SU-DHL-6 (cell line): Measurements from ENCODE around the gene BEX1.

Source experiments
- H2AFZ ChIP-seq: fragments of 200-600 bp; sonication (generic); 2 replicates; pipeline ENCODE4 v1.6.1; 2014; ENCODE audit warnings: low read depth, mild to moderate bottlenecking, moderate library complexity, mixed read lengths, antibody characterized with exemption, low read length; ENCODE audit not compliant: severe bottlenecking
- H3F3A ChIP-seq: fragments of 200-600 bp; shearing (Covaris generic); 2 replicates; pipeline ENCODE4 v1.6.0; 2016; ENCODE audit warnings: antibody characterized with exemption, mild to moderate bottlenecking; ENCODE audit not compliant: insufficient read depth
- H3K27ac ChIP-seq: fragments of 200-600 bp; sonication (generic); 2 replicates; pipeline ENCODE4 v1.5.1; 2016; ENCODE audit warnings: low read depth, mild to moderate bottlenecking, low read length, moderate library complexity, mixed read lengths
- H3K27me3 ChIP-seq: fragments of 200-600 bp; sonication (generic), shearing (Covaris generic); 2 replicates; pipeline ENCODE4 v1.6.0; 2014; ENCODE audit warnings: mild to moderate bottlenecking, low read length
- H3K36me3 ChIP-seq: fragments of 200-600 bp; sonication (generic); 2 replicates; pipeline ENCODE4 v1.6.1; 2014; ENCODE audit warnings: mild to moderate bottlenecking, low read length, mixed read lengths
- H3K4me2 ChIP-seq: fragments of 300-600, 200-600 bp; shearing (Covaris generic), sonication (generic); 2 replicates; pipeline ENCODE4 v1.6.0; 2014; ENCODE audit warnings: low read length, low read depth, mild to moderate bottlenecking; ENCODE audit not compliant: poor library complexity, severe bottlenecking
- H3K4me3 ChIP-seq: fragments of 200-600 bp; sonication (generic); 2 replicates; pipeline ENCODE4 v1.5.1; 2014; ENCODE audit warnings: antibody characterized with exemption, low read length, mild to moderate bottlenecking, mixed read lengths; ENCODE audit not compliant: insufficient read depth, poor library complexity, severe bottlenecking
- H3K79me2 ChIP-seq: fragments of 200-600 bp; sonication (generic); 2 replicates; pipeline ENCODE4 v1.6.1; 2014; ENCODE audit warnings: mild to moderate bottlenecking, low read length, moderate library complexity; ENCODE audit not compliant: insufficient read depth
- H3K9ac ChIP-seq: fragments of 200-600 bp; sonication (generic); 2 replicates; pipeline ENCODE4 v1.7.0; 2014; ENCODE audit warnings: mild to moderate bottlenecking, low read length
- H3K9me2 ChIP-seq: fragments of 200-600 bp; sonication (generic); replicated peaks from 2 replicates; pipeline ENCODE4 v1.6.1; 2014; ENCODE audit warnings: low read length; ENCODE audit not compliant: insufficient read depth
- H3K9me3 ChIP-seq: fragments of 200-600 bp; sonication (generic); 2 replicates; pipeline ENCODE4 v1.6.1; 2014; ENCODE audit warnings: low read length, mixed read lengths; ENCODE audit not compliant: insufficient read depth
- H4K20me1 ChIP-seq: fragments of 200-600 bp; sonication (generic); 2 replicates; pipeline ENCODE4 v1.6.1; 2014; ENCODE audit warnings: low read depth, mild to moderate bottlenecking, antibody characterized with exemption, low read length, moderate library complexity, mixed read lengths
- CTCF ChIP-seq: fragments of 200-600 bp; sonication (generic); IDR thresholded peaks from one replicate; pipeline ENCODE4 v1.5.1; 2017; ENCODE audit warnings: antibody characterized with exemption, mild to moderate bottlenecking, low read length, moderate library complexity; ENCODE audit not compliant: insufficient read depth, poor library complexity, severe bottlenecking
- EZH2phosphoT487 ChIP-seq: fragments of 200-600 bp; sonication (generic), shearing (Covaris generic); conservative IDR thresholded peaks from 2 replicates; pipeline ENCODE4 v1.6.1; 2018; ENCODE audit warnings: mild to moderate bottlenecking, antibody characterized with exemption, low read length, moderate library complexity, mixed read lengths

The BEX1 gene

DNA sequence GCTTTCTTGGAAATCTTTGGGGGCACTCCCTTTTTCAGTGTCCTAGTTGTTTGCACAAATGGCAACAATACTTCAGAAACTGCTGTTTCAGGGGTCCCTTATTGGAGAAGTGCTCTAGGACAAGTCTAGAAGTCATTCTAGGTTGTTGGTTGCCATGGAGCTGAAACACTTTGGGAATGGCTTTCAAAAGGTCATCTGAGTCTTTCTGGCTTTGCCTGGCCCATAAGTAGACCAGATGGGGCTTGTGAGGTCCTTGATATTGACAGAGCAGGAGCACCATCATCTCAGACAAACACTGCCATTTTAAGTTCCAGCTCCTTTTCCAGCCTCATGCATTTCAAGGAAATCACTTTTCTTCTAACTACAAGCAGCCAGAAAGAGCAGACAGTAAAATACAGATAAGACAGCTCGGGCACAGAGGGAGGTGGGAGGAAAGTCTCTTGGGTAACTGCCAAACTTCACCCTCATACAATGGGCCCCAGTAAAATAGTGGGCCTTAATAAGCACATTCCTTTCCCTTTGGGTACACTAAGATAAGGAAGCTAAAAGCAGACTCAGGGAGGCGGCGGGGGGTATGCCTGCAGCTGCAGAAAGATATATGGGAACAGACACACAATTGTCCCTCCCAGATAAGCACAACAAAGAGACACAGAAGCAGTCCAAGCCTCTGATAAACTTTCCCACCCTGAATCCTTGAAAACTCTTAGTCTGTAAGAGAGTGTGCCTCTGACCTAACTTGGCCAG is 37.5 kb upstream of the BEX1 start:
- no peak overlapping the region for H3K4me3 ChIP-seq
- H3K9ac ChIP-seq, result no peak overlapping the region
- H2AFZ ChIP-seq, result no peak overlapping the region
- H4K20me1 ChIP-seq, result no peaks in the 10 kb centered on the region
- no peak overlapping the region for H3K4me2 ChIP-seq
- no peaks in the 10 kb centered on the region for H3K36me3 ChIP-seq
- H3K27me3 ChIP-seq, result no peaks in the 10 kb centered on the region
- no peak for TF ChIP-seq EZH2phosphoT487
- no peak for TF ChIP-seq CTCF
- no peaks in the 10 kb centered on the region for H3K9me2 ChIP-seq
- H3K9me3 ChIP-seq, result no peaks in the 10 kb centered on the region
- H3K79me2 ChIP-seq, result no peaks in the 10 kb centered on the region
- no peak overlapping the region for H3K27ac ChIP-seq
- H3F3A ChIP-seq, result no peaks in the 10 kb centered on the region

DNA sequence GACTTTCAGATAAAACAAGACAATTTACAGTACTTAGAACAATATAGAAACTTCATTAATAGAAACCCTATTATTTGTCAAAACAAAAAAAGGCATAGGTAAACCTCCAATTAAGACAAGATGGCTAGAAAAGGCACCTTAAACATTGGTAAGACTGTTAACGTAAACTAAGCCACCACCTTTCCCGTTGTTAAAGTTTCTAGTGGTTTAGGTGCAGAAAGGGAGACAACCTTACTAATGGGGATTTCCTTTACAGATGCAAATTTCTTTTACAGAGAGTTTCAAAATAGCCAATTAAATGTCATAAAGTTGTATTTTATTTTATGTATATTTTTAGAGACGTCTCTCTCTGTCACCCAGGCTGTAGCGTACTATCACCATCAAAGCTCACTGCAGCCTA is 36.5 kb upstream of the BEX1 start:
- Histone ChIP-seq H3K27me3 (no peaks in the 10 kb centered on the region), H3K9ac (no peak overlapping the region), H3K27ac (no peak overlapping the region), H4K20me1 (no peaks in the 10 kb centered on the region), H2AFZ (no peak overlapping the region), H3K36me3 (no peaks in the 10 kb centered on the region), H3K4me3 (no peak overlapping the region), H3F3A (no peaks in the 10 kb centered on the region), H3K4me2 (no peak overlapping the region), H3K9me3 (no peaks in the 10 kb centered on the region), H3K9me2 (no peaks in the 10 kb centered on the region), H3K79me2 (no peaks in the 10 kb centered on the region)
- TF ChIP-seq EZH2phosphoT487, result no peak
- no peak for TF ChIP-seq CTCF

DNA sequence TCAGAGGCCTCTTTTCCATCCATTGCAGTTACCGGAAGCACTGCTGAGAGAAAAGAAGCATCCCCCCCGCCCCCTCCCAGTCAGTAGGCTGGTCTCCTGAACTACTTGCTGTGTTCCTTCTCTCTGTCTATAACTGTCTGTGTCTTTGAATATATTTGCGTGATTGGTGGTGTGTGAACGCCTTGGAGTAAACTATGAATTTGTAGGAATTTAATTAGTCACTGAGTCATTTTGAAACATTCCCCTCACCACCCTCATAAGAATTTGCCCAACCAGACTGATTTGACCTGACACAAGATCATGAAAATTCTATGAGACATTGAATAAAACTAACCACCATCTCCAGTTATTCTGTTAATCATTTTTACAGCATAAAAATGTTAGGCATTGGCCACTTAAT is 35.7 kb upstream of the BEX1 start:
- no peak overlapping the region for H2AFZ ChIP-seq
- H3K36me3 ChIP-seq, result no peaks in the 10 kb centered on the region
- no peaks in the 10 kb centered on the region for H3K9me2 ChIP-seq
- no peak overlapping the region for H3K9ac ChIP-seq
- no peak overlapping the region for H3K4me2 ChIP-seq
- TF ChIP-seq CTCF, result no peak
- no peak for TF ChIP-seq EZH2phosphoT487
- no peak overlapping the region for H3K4me3 ChIP-seq
- H3K27me3 ChIP-seq, result no peaks in the 10 kb centered on the region
- H3K27ac ChIP-seq, result no peak overlapping the region
- H3F3A ChIP-seq, result no peaks in the 10 kb centered on the region
- no peaks in the 10 kb centered on the region for H3K79me2 ChIP-seq
- no peaks in the 10 kb centered on the region for H4K20me1 ChIP-seq
- H3K9me3 ChIP-seq, result no peaks in the 10 kb centered on the region
